GM12891 (cell line): Measurements from ENCODE around the gene PTPRG.
A peak's percentile ranks its signal among the peaks of the same experiment; 100 is the strongest.

Experiments
- DNase-seq: peaks from one replicate; pipeline ENCODE4 v3.0.0; 2011; ENCODE audit warnings: low spot score; ENCODE audit not compliant: insufficient read length
- FAIRE-seq: peaks from 2 replicates; lab custom pipeline; 2011; peaks lifted over from hg19 to GRCh38; lab: Jason Lieb, UNC
- PAX5 ChIP-seq: IDR thresholded peaks from 2 replicates; pipeline ENCODE4 v1.6.1; 2011; ENCODE audit warnings: low read length, moderate library complexity, mild to moderate bottlenecking; ENCODE audit not compliant: insufficient read depth, severe bottlenecking
- POLR2A ChIP-seq: IDR thresholded peaks from 2 replicates; pipeline ENCODE4 v1.6.1; 2011; ENCODE audit warnings: low read depth, low read length, control low read depth
- POLR2AphosphoS5 ChIP-seq: IDR thresholded peaks from 2 replicates; pipeline ENCODE4 v1.6.1; 2011; ENCODE audit warnings: low read depth, low read length, control low read depth
- POU2F2 ChIP-seq: IDR thresholded peaks from 2 replicates; pipeline ENCODE4 v1.6.1; 2011; ENCODE audit warnings: low read depth, mild to moderate bottlenecking, control low read depth, low read length, moderate library complexity
- SPI1 ChIP-seq: IDR thresholded peaks from 2 replicates; pipeline ENCODE4 v1.6.1; 2011; ENCODE audit warnings: low read depth, low read length, control low read depth
- TAF1 ChIP-seq: IDR thresholded peaks from 2 replicates; pipeline ENCODE4 v1.6.1; 2011; ENCODE audit warnings: low read depth, low read length, control low read depth

Gene PTPRG

GRCh38 chr3:62237286-62237948, 676.0 kb downstream of the PTPRG start:
- DNase-seq (no peak), FAIRE-seq (no peak)
- TF ChIP-seq POLR2AphosphoS5 (no peak), POU2F2 (no peak), POLR2A (no peak), SPI1 (no peak), TAF1 (no peak), PAX5 (no peak)

GRCh38 chr3:62238003-62238402, 676.6 kb downstream of the PTPRG start:
- FAIRE-seq (peak; percentile 59), DNase-seq (peak; percentile 11)
- TF ChIP-seq SPI1 (peak; percentile 78), POLR2AphosphoS5 (no peak)

GRCh38 chr3:62238431-62238830, 677.1 kb downstream of the PTPRG start:
- no peak for FAIRE-seq
- DNase-seq = no peak
- no peak for TF ChIP-seq POLR2AphosphoS5

- TF ChIP-seq POU2F2 (no peak), POLR2A (no peak), POLR2AphosphoS5 (no peak), PAX5 (no peak), TAF1 (no peak)
- no peak for DNase-seq
These were observed 679.9 kb downstream of the PTPRG start for GRCh38 chr3:62241279-62241678.

GRCh38 chr3:62242831-62243509, 681.6 kb downstream of the PTPRG start:
- DNase-seq (no peak), FAIRE-seq (no peak)
- no peak for TF ChIP-seq TAF1
- TF ChIP-seq POLR2AphosphoS5 = no peak

More at GRCh38 chr3:62241279-62241678, 679.9 kb downstream of the PTPRG start:
- no peak for FAIRE-seq

- FAIRE-seq = no peak
- no peak for TF ChIP-seq SPI1
- no peak for TF ChIP-seq POU2F2
- TF ChIP-seq TAF1 = no peak
- no peak for TF ChIP-seq PAX5
- no peak for TF ChIP-seq POLR2AphosphoS5
- no peak for TF ChIP-seq POLR2A
These were observed 684.7 kb downstream of the PTPRG start for GRCh38 chr3:62246094-62246493.

GRCh38 chr3:62246985-62247384, 685.6 kb downstream of the PTPRG start:
- no peak for TF ChIP-seq POLR2AphosphoS5
- no peak for TF ChIP-seq POU2F2
- TF ChIP-seq POLR2A = no peak
- no peak for TF ChIP-seq SPI1
- no peak for TF ChIP-seq PAX5
- TF ChIP-seq TAF1 = no peak
- no peak for DNase-seq
- FAIRE-seq = no peak

More at GRCh38 chr3:62246094-62246493, 684.7 kb downstream of the PTPRG start:
- no peak for DNase-seq

GRCh38 chr3:62248734-62249483, 687.5 kb downstream of the PTPRG start:
- TF ChIP-seq POLR2AphosphoS5 (no peak), PAX5 (no peak), SPI1 (no peak), TAF1 (no peak), POU2F2 (no peak)
- FAIRE-seq = no peak
- no peak for DNase-seq

GRCh38 chr3:62249484-62249776, 688.1 kb downstream of the PTPRG start:
- DNase-seq (no peak), FAIRE-seq (no peak)
- TF ChIP-seq PAX5 (no peak), TAF1 (no peak), SPI1 (no peak), POLR2AphosphoS5 (no peak), POU2F2 (no peak), POLR2A (no peak)

GRCh38 chr3:62249855-62250543, 688.6 kb downstream of the PTPRG start:
- DNase-seq (no peak), FAIRE-seq (no peak)
- TF ChIP-seq POU2F2 = no peak
